Measurements from ENCODE around the gene CHD1.
A peak's percentile ranks its signal among the peaks of the same experiment; 100 is the strongest.
"Not testable (repeated sequence)": the region's sequence is repeated elsewhere in the genome, so short reads cannot be mapped to it uniquely, and the experiment has no call there.

CHD1 gene

DNA sequence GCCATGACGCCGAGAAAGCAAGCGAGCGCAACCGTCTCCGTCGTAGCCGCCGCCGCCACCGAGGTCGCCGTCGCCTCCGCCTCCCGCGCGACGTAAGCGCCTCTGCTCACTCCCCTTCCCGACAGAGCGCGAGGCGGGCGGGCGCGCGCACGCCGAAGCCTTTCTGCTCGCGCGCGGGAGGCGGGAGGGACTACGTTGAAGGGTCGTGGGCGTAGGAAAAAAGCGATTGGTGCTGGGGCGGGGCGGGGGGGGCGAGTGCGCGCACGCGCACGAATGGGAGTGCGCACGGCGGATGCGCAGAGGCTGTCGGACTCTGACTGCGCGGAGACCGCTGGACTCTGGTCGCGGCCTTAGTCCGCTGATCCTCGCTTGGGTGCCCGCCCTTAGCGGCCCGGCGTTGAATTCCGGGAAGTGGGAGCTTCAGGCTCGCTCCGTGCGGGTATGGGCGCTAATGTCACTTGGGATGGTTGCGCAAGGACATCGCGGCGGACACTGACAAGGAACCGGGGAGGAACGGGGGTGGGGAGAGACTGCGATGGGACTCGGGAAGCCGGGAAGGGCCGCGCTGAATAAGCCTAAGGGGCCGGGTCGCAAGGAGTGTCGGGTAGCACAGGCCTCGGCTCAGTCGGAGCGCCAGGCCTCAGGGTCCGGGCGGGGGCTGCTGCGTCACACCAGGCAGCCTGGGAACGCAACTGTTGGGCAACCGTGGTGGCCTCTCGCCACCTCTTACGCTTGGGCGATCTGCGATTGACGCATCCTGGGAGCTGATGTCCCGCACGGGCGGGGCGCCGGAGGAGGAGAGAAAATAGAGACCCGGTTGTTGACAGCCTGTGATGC lies at the start of gene CHD1:
Gene CHD1, minus strand, starts transcription at position 135 of the 837 bp plus-strand sequence. CDS start 2,621 bp downstream, outside the sequence.
- peak; percentile 82 to 93 for DNase-seq (ENCODE audit: low read depth in 1 of 2, low spot score in 1 of 2)

DNA sequence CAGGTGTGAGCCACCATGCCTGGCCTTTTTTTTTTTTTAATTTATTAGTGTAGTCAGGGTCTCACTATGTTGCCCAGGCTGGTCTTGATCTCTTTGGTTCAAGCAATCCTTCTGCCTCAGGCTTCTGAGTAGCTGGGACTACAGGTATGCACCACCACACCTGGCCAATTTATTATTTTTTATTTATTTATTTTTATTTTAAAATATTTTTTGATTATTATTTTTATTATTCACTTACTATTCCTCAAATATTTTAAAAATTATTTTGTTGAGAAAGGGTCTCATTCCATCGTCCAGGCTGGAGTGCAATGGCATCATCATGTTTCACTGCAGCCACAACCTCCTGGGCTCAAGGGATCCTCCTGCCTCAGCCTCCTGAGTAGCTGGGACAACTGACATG lies 49.7 kb upstream of the CHD1 start:
- no peak for DNase-seq (ENCODE audit: low read depth in 1 of 2, low spot score in 1 of 2)

DNA sequence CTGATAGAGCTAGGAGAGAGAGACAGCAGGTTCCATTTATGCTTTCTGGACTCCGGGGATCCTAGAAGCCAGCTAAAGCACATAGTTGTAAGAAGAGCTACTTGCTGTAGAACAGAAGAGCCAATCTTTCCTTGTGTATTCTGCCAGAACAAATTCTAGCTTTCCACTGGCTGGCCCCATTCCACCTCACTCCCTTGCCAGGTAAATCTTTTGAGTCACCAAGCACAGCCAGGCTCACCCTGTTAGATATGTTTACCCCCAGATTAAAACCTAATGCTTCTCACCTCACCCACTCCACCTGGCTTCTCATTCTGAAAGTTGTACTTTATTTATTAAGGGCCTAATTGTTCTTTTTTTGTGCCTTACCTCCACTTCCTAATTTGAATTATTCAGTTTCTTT lies 48.9 kb upstream of the CHD1 start:
- no peak for DNase-seq (ENCODE audit: low read depth in 1 of 2, low spot score in 1 of 2)

DNA sequence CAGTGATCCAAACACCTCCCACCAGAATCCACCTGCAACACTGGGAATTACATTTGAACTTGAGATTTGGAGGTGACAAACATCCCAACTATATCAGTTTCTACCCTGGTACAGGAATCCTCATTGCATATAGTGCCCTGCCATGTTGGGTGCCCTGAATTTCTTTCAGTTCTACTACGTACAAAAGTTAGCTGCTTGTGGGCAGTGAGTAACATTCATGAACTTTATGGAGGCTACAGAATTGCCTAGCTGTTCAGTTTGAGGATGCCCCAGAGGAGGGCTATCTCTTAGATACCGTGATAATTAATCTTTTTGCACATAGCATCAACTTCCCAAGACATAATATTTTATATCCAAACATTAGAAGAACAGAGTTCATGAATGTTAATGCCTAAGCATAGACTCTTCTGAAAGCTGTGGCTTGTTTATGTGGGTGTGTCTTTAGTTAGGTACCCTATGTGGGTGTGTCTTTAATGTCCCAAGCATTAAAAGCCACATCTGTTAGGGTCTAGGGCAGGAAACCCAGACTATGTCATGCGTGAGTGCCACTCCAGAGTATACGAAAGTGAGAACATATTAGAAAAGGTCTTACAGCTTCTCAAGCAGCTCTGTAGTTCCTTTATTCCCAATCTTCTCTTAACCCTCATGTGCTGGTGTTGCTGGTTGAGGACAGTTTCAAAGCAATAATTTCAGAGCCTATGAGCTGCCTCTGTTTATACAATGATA lies 47.0 kb upstream of the CHD1 start:
- no peak for DNase-seq (ENCODE audit: low read depth in 1 of 2, low spot score in 1 of 2)

DNA sequence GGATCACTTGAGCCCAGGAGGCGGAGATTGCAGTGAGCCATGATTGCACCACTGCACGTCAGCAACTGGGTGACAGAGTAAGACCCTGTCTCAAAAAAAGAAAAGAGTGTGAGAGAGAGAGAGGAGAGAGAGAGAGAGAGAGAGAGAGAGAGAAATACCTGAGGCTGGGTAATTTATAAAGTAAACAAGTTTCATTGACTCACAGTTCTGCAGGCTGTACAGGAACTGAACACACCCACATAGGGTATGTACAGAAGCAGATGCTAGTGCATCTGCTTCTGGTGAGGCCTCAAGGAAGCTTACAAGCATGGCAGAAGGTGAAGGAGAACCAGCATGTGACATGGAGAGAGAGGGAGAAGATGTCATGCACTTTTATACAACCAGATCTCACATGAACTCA lies 46.4 kb upstream of the CHD1 start:
- no peak for DNase-seq (ENCODE audit: low read depth in 1 of 2, low spot score in 1 of 2)

DNA sequence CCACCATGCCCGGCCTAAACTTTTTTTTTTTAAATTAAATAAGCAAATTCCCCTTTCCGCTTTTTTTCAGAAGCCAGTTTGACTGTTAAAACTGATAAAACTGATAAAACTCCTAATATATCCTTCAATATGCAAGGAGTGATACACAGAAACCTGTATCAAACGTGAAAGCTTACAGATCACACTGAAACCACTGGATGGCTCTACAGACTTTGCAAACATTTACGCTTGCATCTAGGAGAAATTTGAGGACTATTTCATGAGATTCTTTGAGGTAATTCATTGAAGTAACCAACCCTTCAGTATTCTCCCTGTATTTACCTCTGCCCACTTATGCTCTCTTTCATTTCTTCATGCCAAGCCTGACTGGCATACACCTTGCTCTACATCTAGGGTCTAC lies 40.6 kb upstream of the CHD1 start:
- no peak for DNase-seq (ENCODE audit: low read depth in 1 of 2, low spot score in 1 of 2)

DNA sequence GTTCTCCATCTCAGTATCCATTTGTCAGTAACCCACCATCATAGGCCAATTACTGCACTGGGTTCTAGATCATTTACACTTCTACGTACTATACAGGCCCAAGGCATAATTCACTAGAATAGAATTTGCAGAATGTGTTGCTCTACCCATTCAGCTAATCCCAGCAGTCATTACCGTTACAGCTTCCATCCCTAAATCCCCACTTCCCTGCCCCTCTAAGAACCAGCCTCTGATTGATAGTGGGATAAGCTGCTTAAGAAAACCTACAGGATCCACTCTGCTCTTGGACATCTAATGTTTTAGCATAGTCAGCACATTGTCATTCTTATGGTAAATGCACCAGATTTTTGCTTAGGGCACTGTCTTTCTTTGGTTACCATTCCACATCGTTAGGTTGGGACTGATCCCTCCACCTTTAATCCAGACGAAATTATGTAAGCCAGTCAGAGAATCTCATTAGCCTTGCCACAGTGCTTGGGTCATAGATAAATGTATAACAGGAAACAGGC lies 39.3 kb upstream of the CHD1 start:
- no peak for DNase-seq (ENCODE audit: low read depth in 1 of 2, low spot score in 1 of 2)

DNA sequence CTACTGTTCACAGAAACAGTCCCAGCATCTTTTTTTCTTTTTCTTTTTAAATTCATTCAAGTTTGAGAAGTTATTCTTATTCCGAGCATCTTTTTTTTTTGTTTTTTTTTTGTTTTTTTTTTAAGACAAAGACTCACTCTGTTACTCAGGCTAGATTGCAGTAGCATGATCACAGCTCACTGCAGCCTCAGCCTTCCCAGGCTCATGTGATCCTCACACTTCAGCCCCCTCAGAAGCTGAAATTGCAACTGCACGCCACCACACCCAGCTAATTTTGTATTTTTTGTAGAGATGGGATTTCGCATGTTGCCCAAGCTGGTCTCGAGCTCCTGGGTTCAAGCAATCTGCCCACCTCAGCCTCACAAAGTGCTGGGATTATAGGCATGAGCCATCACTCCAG lies 36.4 kb upstream of the CHD1 start:
- no peak for DNase-seq (ENCODE audit: low read depth in 1 of 2, low spot score in 1 of 2)

DNA sequence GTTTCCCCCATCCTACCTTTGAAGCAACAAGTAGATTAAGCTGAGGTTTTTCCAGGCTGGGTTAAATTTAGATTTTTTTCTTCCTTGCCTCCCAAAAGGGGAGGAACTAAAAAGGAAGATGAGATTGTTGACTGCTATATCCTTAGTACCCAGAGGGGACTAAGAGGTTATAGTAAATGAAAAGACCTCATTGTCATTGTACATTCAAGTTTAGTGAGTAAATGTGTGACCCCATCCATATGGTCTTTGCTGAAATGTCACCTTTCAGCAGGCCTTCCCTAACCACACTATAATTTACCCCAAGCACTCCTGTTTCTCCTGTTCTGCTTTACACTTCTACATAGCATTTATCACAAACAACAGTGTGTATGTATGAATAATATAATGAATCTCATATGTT lies 35.8 kb upstream of the CHD1 start:
- DNase-seq (ENCODE audit: low read depth in 1 of 2, low spot score in 1 of 2): no peak

DNA sequence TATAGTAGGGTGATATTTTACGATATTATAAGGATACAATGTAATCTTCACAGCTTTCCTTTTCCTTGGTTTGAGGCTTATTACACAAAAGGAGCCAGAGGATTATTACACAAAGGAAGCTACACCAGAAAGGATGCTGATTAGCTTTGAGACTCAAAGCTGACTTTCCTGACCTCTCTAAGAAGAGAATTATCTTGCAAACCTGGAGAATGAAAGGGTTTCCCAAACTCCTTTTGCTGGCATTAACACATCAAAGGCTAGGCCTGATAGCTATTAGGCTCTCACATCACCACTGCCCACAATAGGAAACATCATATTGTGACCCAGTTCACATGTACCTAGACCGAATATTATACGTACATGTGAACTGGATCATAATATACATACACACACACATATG lies 34.2 kb upstream of the CHD1 start:
- DNase-seq (ENCODE audit: low read depth in 1 of 2, low spot score in 1 of 2): no peak

DNA sequence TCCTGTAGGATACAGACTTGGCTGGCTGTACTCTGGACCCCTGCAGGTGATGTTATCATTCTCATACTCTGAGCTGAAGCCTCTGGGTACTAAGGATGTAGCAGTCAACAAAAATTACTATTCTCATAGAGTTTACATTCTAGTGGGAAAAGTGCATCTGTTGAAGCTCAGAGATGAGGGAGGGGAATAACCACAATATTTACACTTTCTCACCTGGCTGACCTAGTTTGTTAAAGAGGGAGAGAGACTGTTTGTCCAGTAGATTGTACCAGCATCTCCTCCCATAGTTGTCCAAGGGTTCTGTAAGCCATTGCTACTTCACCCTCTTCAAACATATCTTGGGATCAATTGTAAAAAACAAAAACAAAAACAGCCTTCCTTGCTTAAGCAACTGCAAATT lies 33.8 kb upstream of the CHD1 start:
- DNase-seq (ENCODE audit: low read depth in 1 of 2, low spot score in 1 of 2): no peak

DNA sequence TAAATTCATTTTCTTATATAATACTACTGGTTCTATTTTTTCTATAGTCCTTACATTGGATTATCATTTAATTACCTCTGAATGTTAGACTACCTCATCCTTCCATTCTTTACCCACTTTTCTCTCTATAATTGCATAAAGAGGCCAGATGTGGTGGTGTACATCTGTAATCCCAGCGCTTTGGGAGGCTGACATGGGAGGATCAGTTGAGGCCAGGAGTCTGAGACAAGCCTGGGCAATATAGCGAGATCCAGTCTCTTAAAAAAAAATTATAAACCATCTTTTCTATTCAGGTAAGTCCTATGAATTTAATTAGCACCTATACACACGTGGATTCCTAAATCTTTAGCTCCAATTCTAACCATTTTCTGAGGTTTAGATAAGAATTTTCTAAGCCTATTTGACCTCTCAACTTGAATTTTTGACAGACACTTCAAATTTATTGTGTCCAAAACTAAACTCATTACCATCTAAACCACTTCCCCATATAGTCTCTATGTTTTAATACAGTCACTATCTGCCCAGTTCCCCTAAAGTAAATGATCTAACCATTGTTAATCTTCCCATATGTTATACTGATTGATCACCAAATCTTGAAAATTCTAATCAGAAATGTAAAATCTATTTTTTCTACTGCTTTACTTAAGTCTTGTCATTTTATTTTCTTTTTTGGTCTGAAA lies 33.0 kb upstream of the CHD1 start:
- DNase-seq (ENCODE audit: low read depth in 1 of 2, low spot score in 1 of 2): no peak

DNA sequence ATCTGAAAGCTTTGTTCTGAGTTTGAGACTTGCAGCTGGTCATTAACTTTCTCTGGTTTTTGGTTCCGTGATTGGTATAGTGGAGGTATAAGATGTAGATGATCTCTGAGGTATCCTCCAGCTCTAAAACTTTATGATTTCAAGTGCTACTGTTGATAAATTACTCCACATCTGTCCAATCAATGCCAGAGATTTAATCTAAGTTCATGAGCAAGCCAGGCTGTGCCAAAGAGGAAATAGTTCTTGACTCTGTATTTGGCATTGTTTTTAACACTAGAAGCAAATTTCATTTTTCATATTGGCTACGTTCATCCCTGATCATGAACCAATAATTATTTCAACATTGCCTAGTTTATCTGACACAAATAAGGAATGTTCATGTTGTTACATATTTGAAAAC lies 28.5 kb upstream of the CHD1 start:
- no peak for DNase-seq (ENCODE audit: low read depth in 1 of 2, low spot score in 1 of 2)

DNA sequence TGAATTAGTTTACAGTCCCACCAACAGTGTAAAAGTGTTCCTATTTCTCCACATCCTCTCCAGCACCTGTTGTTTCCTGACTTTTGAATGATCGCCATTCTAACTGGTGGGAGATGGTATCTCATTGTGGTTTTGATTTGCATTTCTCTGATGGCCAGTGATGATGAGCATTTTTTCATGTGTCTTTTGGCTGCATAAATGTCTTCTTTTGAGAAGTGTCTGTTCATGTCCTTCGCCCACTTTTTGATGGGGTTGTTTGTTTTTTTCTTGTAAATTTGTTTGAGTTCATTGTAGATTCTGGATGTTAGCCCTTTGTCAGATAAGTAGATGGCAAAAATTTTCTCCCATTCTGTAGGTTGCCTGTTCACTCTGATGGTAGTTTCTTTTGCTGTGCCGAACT lies 27.1 kb upstream of the CHD1 start:
- not testable (repeated sequence) for DNase-seq (ENCODE audit: low read depth in 1 of 2, low spot score in 1 of 2)

DNA sequence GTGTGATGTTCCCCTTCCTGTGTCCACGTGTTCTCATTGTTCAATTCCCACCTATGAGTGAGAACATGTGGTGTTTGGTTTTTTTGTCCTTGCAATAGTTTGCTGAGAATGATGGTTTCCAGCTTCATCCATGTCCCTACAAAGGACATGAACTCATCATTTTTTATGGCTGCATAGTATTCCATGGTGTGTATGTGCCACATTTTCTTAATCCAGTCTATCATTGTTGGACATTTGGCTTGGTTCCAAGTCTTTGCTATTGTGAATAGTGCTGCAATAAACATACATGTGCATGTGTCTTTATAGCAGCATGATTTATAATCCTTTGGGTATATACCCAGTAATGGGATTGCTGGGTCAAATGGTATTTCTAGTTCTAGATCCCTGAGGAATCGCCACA lies 26.7 kb upstream of the CHD1 start:
- DNase-seq (ENCODE audit: low read depth in 1 of 2, low spot score in 1 of 2): not testable (repeated sequence)

DNA sequence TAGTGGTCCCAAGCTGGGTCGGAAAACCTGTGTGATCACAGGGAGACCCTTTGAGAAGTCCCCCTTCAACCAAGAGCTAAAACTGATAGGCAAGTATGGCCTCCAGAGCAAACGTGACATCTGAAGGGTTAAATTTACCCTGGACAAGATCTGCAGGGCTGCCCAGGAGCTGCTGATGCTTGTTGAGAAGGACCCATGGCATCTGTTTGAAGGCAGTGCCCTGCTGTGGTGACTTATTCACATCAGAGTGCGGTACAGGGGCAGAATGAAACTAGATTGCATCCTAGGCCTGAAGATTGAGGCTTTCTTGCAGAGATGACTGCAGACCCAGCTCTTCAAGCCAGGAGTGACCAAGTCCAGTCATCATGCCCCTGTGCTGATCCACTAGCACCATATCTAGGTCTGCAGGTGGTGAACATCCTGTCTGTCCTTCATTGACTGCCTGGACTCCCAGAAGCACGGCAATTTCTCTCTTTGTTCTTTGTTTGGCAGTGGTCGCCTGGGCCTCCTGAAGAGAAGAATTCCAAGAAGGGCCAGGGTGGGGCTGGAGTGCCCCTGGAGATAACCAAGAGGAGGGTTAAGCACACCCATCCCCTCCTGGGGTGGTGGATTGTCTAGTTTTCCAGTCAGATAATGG lies 25.7 kb upstream of the CHD1 start:
- no peak for DNase-seq (ENCODE audit: low read depth in 1 of 2, low spot score in 1 of 2)

DNA sequence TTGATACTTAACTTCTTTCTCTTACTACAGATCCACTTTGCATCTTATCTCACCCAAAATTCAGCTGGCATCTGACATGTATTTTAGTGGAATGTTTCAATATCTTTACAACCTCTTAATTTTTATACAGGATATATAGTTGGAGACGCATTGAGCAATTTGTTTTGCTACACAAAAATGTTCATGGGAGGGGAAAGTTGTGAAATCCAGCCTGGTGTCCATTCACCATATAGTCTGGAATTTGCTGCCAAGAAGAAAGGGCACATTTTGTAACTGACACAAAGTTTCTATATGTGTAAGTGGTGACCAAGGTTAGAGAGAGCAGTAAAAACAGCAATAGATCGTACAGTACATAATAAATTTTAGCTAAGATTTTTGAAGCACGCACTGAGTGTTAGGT lies 14.0 kb upstream of the CHD1 start:
- no peak for DNase-seq (ENCODE audit: low read depth in 1 of 2, low spot score in 1 of 2)

DNA sequence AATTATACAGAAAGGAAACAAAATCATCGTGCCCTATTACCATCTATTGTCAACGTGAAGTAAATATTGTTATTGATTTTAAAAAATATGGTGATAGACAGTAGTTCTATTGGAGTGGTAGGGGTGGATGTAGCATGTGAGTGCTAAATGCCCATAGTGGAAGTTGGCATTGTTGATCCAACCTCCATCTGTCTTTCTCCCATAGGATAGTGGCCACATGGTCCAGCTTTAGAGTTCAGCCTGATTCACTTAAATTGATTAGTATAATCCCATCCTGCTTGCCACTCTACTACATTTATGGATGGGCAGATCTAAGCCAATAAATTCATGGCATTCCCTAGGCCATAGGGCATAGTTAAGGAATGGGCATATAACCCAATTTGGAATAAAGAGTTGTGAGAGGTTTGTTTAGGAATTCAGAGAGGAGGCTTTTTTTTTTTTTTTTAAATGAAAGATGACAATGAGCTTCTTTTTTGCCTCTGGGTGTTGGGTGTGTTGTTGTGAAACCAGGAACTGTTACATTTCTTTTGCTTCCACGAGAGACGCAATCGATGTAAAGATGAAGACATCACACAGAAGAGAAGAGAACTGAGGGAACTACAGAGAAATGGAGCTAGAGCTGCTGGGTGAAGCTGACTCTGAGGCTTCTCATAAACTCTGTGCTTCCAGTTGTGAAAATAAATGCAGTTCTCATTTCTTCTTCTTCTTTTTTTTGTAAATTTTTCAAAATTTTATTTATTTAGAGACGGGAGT lies 12.5 kb upstream of the CHD1 start:
- DNase-seq (ENCODE audit: low read depth in 1 of 2, low spot score in 1 of 2): no peak

DNA sequence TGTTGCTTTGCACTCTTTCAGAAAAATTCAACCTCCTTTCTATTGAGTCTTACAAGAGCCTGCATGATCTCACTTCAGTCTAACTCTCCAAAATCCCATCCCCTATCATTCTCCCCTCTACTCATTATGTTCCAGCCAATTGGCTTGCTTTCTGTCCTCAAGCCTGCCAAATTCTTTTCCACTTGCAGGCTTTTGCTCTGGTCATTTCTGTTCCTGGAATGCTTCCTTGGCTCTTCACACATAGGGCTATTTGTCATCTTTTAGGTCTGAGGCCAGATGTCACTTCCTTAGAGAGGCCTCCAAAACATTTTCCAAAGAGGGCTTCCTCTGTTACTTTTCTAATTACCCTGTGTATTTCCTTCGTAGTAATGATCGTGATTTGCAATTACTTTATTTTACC lies 11.8 kb upstream of the CHD1 start:
- DNase-seq (ENCODE audit: low read depth in 1 of 2, low spot score in 1 of 2): no peak

DNA sequence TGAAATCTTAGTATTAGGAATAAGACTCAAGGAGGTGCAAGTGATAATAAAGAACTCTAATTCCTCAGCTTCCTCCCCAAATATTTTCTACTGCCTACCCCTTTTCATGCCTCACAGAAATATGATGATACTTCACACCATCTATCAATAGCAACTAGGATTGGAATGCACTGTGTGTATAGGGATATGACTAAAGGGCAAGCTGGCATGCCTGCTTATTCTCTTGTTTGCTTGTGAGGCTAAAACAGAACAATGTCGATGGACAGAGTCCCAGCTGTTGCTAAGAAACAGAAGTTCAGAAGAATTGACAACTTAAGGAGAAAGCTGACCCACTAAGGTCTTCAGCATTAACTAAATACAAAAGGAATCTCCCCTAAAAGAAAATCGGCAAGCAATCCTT lies 9.7 kb upstream of the CHD1 start:
- no peak for DNase-seq (ENCODE audit: low read depth in 1 of 2, low spot score in 1 of 2)
